GM12874 (cell line): ENCODE results near the gene COG7.

Experiments
- TF ChIP-seq, protein P1 (sequence below): IDR thresholded peaks from 2 replicates; pipeline ENCODE4 v1.5.1; 2011; ENCODE audit warnings: low read depth, mild to moderate bottlenecking, control low read depth, low read length, moderate library complexity; ENCODE audit not compliant: insufficient read depth

COG7 gene

DNA sequence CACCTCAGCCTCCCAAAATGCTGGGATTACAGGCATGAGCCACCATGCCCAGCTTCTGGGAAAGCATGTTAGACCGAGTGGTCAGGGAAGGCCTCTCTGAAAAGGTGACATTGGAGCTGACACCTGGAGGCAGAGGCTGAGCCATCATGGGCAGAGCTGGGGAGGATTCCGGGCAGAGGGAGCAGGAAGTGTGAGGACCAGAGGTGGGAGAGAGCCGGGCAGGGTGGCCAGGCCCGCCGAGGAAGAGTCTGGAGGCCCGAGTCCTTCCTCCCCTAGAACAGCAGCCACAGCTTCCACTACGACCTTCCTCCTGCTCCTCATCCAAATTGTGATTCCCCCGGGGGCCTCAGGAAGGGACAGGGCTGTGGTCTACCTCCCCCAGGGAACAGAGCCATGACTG lies 74.7 kb downstream of the COG7 start:
- TF ChIP-seq, protein P1, sequence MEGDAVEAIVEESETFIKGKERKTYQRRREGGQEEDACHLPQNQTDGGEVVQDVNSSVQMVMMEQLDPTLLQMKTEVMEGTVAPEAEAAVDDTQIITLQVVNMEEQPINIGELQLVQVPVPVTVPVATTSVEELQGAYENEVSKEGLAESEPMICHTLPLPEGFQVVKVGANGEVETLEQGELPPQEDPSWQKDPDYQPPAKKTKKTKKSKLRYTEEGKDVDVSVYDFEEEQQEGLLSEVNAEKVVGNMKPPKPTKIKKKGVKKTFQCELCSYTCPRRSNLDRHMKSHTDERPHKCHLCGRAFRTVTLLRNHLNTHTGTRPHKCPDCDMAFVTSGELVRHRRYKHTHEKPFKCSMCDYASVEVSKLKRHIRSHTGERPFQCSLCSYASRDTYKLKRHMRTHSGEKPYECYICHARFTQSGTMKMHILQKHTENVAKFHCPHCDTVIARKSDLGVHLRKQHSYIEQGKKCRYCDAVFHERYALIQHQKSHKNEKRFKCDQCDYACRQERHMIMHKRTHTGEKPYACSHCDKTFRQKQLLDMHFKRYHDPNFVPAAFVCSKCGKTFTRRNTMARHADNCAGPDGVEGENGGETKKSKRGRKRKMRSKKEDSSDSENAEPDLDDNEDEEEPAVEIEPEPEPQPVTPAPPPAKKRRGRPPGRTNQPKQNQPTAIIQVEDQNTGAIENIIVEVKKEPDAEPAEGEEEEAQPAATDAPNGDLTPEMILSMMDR, result no peak

DNA sequence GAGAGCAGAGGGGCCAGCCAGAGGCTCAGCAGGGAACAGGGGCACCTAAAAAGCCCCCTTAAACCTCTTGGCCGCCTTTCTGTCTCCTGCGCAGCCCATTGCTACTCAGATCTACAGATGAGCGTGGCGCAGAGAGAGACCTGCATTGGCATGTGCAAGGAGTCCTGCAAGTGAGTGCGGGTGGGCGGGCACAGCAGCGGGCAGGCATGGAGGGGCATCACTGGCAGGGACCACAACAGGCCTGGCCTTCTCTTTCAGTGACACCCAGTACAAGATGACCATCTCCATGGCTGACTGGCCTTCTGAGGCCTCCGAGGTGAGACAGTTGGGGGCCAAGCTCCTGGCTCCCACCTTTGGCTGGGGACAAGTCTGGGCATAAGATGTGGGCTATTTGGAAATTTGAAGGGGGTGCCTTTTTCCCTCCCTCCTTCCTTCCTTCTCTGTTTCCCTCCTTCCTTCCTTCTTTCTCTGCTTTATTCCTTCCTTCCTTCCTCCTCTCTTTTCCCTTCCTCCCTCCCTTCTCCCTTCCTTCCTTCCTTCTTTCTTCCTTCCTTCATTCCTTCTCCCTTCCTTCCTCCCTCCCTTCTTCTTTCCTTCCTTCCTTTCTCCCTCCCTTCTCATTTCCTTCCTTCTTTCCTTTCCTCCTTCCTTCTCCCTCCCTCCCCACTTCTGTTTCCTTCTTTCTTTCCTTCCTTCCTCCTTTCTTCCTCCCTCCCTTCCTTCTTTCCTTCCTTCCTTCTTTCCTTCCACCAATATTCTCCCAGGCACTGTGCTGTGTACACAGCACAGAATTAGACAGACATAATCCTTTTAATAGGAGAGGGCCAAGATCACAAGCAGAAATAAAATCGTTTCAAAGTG lies 75.7 kb downstream of the COG7 start:
- TF ChIP-seq, protein P1, result no peak

DNA sequence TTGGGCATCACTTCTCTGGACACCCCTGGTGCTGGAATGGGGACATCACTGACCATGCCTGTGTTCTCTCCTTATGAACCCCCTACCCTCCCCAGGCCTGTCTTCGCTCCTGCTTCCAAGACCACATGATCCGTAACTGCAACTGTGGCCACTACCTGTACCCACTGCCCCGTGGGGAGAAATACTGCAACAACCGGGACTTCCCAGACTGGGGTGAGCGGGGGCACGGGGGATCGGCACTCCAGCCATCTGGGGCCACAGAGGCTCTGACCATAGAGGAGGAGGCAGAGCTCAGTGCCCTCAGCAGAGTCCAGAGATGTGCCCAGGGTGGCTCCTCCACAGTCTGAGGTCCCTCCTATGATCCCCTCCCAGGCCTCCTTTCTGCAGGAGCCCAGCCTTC lies 77.3 kb downstream of the COG7 start:
- TF ChIP-seq, protein P1, result no peak

DNA sequence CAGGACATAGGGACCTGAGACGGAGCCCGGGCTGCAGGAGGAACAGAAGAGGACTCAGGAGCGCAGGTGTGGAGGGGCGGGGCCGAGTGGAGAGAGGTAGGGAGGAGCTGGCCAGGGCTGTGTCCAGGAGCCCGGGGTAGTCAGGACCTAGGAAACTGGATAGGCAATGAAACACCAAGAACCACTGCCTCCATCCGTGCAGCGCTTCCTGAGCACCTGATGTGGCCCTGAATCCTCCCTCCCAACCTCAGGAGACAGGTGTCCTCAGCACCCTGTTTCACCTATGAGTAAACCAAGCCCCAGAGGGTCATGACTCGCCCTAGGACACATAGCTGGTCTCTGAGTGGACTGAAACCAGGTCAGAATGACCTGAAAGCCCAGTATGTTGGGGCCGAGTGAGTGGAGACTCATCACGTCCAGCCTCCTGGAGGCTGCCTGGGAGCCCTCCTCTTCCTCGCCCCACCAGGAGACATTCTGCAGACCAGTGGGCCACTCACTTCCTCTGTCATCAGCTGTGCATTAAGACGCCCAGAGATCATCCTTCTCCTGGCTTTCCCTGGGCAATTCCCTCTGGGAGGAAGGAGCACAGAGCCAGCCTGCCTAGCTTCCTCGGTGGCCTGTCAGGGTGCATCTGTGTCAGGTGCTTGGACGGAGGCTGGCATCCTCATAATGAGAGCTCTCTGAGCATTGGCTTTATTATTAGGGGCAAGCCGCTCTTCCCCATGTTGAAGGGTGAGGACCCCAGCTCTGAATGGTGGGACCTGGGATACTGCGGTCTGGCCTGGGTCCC lies 78.1 kb downstream of the COG7 start:
- TF ChIP-seq, protein P1, result no peak

DNA sequence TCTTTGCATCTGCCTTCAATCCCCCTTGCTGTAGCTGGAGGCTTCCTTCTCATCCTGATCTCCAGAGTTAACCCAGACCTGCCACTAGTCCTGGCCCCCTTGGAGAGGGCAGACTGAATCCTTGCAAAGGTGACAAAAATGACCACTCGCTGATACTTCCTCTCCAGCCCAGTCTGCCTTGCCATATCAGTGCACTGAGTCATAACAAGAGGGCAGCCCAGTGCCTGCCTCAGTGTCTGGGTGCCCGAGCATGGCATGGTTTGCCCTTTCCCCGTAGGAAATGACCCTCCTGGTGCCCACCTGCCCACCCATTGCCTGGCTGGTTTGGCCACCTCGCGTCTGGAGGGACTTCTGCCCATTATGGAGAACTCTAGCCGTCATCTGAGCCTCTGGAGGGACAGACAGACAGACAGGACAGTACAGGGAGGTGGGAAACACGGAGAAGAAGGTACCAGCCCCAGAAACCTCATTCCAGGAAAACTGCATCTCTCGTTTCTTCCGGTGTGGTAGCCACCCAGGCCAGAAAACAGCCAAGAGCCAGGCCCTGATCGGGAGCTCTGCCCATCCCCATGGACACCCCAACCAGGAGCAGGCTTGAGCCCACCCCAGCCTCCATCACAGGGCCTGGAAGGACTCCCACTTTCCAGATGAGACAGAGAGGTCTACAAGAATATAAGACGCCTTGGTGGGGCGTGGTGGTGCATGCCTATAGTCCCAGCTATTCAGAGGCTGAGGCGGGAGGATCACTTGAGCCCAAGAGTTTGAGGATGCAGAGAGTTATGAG lies 79.4 kb downstream of the COG7 start:
- TF ChIP-seq, protein P1, result no peak

DNA sequence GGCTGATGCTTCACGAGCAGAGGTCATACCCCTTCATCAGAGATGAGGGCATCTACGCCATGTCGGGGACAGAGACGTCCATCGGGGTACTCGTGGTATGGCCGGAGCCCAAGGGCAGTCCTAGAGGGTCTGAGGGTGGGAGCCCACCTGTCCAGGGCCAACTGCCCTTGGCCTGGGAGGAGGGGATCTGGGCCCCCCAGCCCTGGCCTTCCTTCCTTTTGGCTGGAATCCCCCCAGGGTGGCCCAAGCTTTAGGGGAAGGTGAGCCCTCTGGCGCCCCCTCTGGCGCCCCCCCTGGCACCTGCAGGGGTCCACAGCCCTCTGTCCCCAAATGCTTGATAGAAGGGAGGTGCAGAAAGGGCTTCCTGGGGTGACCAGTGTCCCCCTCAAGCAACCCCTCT lies 81.6 kb downstream of the COG7 start:
- TF ChIP-seq, protein P1, result peak; percentile 33

DNA sequence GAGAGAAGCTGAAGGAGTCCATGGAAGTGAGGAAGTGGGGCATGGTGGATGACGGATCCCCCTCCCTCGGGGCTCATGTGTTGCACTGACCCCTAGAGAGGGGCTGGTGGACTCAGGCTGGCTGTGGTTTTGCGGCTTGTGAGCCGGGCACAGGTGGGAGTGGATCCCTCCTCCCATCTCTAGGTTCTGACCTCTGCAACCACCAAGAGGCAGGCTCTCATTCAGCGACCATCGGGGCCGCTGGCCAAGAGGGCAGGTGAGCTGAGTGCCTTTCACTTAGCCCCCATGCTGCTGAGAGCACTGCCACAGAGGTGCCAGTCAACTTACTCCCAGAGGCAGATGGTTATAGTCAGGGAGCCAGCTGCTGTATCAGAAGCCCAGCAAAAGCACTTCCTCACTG lies 83.6 kb downstream of the COG7 start:
- TF ChIP-seq, protein P1, result no peak
